ENCODE results near the gene FGD6.

- TF ChIP-seq POLR2A (IDR thresholded peaks at IDR 0.05; ENCODE audit: extremely low read depth, insufficient read length) (no peak), MYC (IDR thresholded peaks at IDR 0.05; ENCODE audit: low read depth, low read length) (no peak)
- TF ChIP-seq, protein P1, sequence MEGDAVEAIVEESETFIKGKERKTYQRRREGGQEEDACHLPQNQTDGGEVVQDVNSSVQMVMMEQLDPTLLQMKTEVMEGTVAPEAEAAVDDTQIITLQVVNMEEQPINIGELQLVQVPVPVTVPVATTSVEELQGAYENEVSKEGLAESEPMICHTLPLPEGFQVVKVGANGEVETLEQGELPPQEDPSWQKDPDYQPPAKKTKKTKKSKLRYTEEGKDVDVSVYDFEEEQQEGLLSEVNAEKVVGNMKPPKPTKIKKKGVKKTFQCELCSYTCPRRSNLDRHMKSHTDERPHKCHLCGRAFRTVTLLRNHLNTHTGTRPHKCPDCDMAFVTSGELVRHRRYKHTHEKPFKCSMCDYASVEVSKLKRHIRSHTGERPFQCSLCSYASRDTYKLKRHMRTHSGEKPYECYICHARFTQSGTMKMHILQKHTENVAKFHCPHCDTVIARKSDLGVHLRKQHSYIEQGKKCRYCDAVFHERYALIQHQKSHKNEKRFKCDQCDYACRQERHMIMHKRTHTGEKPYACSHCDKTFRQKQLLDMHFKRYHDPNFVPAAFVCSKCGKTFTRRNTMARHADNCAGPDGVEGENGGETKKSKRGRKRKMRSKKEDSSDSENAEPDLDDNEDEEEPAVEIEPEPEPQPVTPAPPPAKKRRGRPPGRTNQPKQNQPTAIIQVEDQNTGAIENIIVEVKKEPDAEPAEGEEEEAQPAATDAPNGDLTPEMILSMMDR (IDR thresholded peaks at IDR 0.05; ENCODE audit: low read depth, low read length) = no peak
- TF ChIP-seq, protein P2, sequence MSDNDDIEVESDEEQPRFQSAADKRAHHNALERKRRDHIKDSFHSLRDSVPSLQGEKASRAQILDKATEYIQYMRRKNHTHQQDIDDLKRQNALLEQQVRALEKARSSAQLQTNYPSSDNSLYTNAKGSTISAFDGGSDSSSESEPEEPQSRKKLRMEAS (IDR thresholded peaks at IDR 0.05; ENCODE audit: low read depth, low read length) = no peak
These were observed 74.7 kb downstream of the FGD6 start for GRCh38 chr12:95142431-95143151.
